GM04504 (cell line): ENCODE data around the gene ADK.
"Not testable (repeated sequence)": the region's sequence is repeated elsewhere in the genome, so short reads cannot be mapped to it uniquely, and the experiment has no call there.

Experiments used
- DNase-seq: peaks from one replicate; pipeline ENCODE4 v3.0.0-alpha.2; 2012; ENCODE audit warnings: low read depth

The ADK gene

GRCh38 chr10:74490551-74490950, 339.5 kb downstream of the ADK start:
- no peak for DNase-seq

- no peak for DNase-seq
Measured at GRCh38 chr10:74491014-74491413, 340.0 kb downstream of the ADK start.

GRCh38 chr10:74496276-74496675, 345.3 kb downstream of the ADK start:
- not testable (repeated sequence) for DNase-seq

- DNase-seq: not testable (repeated sequence)
Measured at GRCh38 chr10:74498664-74499063, 347.6 kb downstream of the ADK start.

GRCh38 chr10:74500026-74500704, 349.1 kb downstream of the ADK start:
- DNase-seq: no peak

- DNase-seq: peak; percentile 8
Measured at GRCh38 chr10:74500816-74501215, 349.8 kb downstream of the ADK start.

GRCh38 chr10:74502963-74503608, 352.1 kb downstream of the ADK start:
- DNase-seq: peak; percentile 46

- DNase-seq: no peak
Measured at GRCh38 chr10:74507951-74508350, 356.9 kb downstream of the ADK start.

GRCh38 chr10:74510594-74510993, 359.6 kb downstream of the ADK start:
- DNase-seq: no peak

GRCh38 chr10:74511051-74511450, 360.0 kb downstream of the ADK start:
- DNase-seq: no peak

GRCh38 chr10:74514322-74514721, 363.3 kb downstream of the ADK start:
- no peak for DNase-seq

GRCh38 chr10:74518061-74518460, 367.0 kb downstream of the ADK start:
- DNase-seq: no peak

- no peak for DNase-seq
Measured at GRCh38 chr10:74521526-74521925, 370.5 kb downstream of the ADK start.

- no peak for DNase-seq
Measured at GRCh38 chr10:74523199-74523598, 372.2 kb downstream of the ADK start.

- no peak for DNase-seq
Measured at GRCh38 chr10:74525885-74526284, 374.9 kb downstream of the ADK start.

- not testable (repeated sequence) for DNase-seq
Measured at GRCh38 chr10:74527611-74528010, 376.6 kb downstream of the ADK start.

- DNase-seq: no peak
Measured at GRCh38 chr10:74529205-74529604, 378.2 kb downstream of the ADK start.

- DNase-seq: no peak
Measured at GRCh38 chr10:74530981-74531380, 380.0 kb downstream of the ADK start.

GRCh38 chr10:74539317-74539716, 388.3 kb downstream of the ADK start:
- DNase-seq: no peak

GRCh38 chr10:74541375-74541774, 390.4 kb downstream of the ADK start:
- no peak for DNase-seq

- DNase-seq: peak; percentile 72
Measured at GRCh38 chr10:74542077-74542476, 391.1 kb downstream of the ADK start.

GRCh38 chr10:74543276-74543675, 392.3 kb downstream of the ADK start:
- DNase-seq: no peak

- DNase-seq: no peak
Measured at GRCh38 chr10:74544106-74544505, 393.1 kb downstream of the ADK start.

- DNase-seq: no peak
Measured at GRCh38 chr10:74548676-74549075, 397.7 kb downstream of the ADK start.
